SK-N-SH treated with all-trans-retinoic acid at 6 μM for 48 hours (cell line): ENCODE results near the gene STATH.

ENCODE experiments used
- ATAC-seq: fragments of 200-7000 bp; cut with Tn5 transposase; 3 replicates; pipeline ENCODE4 v1.9.1; 2020; ENCODE audit warnings: mild to moderate bottlenecking, moderate library complexity
- ARNTL ChIP-seq: fragments of 450-650 bp; formaldehyde crosslinking; IDR thresholded peaks from 2 replicates; pipeline ENCODE4 v1.5.0; 2020; ENCODE audit warnings: low read depth, mild to moderate bottlenecking, moderate library complexity, borderline replicate concordance
- BACH2 ChIP-seq: fragments of 250-450 bp; sonication (Bioruptor Pico); IDR thresholded peaks from 2 replicates; pipeline ENCODE4 v1.9.0; 2021; ENCODE audit warnings: mild to moderate bottlenecking, borderline replicate concordance
- CSDC2 ChIP-seq: fragments of 250-450 bp; sonication (Bioruptor Pico); IDR thresholded peaks from 2 replicates; pipeline ENCODE4 v1.5.0; 2020; ENCODE audit warnings: mild to moderate bottlenecking, moderate library complexity
- CSRNP3 ChIP-seq: fragments of 250-450 bp; sonication (Bioruptor Pico); IDR thresholded peaks from 2 replicates; pipeline ENCODE4 v1.5.1; 2021; ENCODE audit warnings: mild to moderate bottlenecking, moderate library complexity
- ESRRG ChIP-seq: fragments of 250-450 bp; sonication (Bioruptor Pico); IDR thresholded peaks from 2 replicates; pipeline ENCODE4 v1.6.1; 2021; ENCODE audit warnings: mild to moderate bottlenecking
- GLIS3 ChIP-seq: fragments of 250-450 bp; sonication (Bioruptor Pico); IDR thresholded peaks from 2 replicates; pipeline ENCODE4 v1.5.0; 2020; ENCODE audit warnings: mild to moderate bottlenecking, moderate library complexity
- ISL1 ChIP-seq: fragments of 250-450 bp; sonication (Bioruptor Pico); IDR thresholded peaks from 2 replicates; pipeline ENCODE4 v2.1.2; 2022; ENCODE audit warnings: mild to moderate bottlenecking, moderate library complexity
- OSR1 ChIP-seq: fragments of 250-450 bp; sonication (Bioruptor Pico); IDR thresholded peaks from 2 replicates; pipeline ENCODE4 v1.8.0; 2022; ENCODE audit warnings: moderate library complexity, mild to moderate bottlenecking, inconsistent platforms
- PPARA ChIP-seq: fragments of 250-450 bp; sonication (Bioruptor Pico); IDR thresholded peaks from 2 replicates; pipeline ENCODE4 v1.5.0; 2020; ENCODE audit warnings: mild to moderate bottlenecking, borderline replicate concordance
- RARB ChIP-seq: fragments of 250-450 bp; sonication (Bioruptor Pico); IDR thresholded peaks from 2 replicates; pipeline ENCODE4 v1.8.0; 2021; ENCODE audit warnings: mild to moderate bottlenecking, moderate library complexity
- SNAI2 ChIP-seq: fragments of 250-450 bp; sonication (Bioruptor Pico); IDR thresholded peaks from 2 replicates; pipeline ENCODE4 v1.5.0; 2020; ENCODE audit warnings: mild to moderate bottlenecking, moderate library complexity
- TCF4 ChIP-seq: fragments of 250-450 bp; sonication (Bioruptor Pico); IDR thresholded peaks from 2 replicates; pipeline ENCODE4 v1.8.0; 2021; ENCODE audit warnings: mild to moderate bottlenecking, moderate library complexity, borderline replicate concordance
- ZC3H10 ChIP-seq: fragments of 250-450 bp; sonication (Bioruptor Pico); IDR thresholded peaks from 2 replicates; pipeline ENCODE4 v1.5.1; 2021; ENCODE audit warnings: mild to moderate bottlenecking, moderate library complexity
- ZFP3 ChIP-seq: fragments of 250-450 bp; sonication (Bioruptor Pico); IDR thresholded peaks from 2 replicates; pipeline ENCODE4 v1.5.0; 2020; ENCODE audit warnings: mild to moderate bottlenecking, moderate library complexity
- ZFP30 ChIP-seq: fragments of 450-650 bp; formaldehyde crosslinking; IDR thresholded peaks from 2 replicates; pipeline ENCODE4 v1.5.0; 2022; ENCODE audit warnings: mild to moderate bottlenecking, moderate library complexity
- ZNF565 ChIP-seq: fragments of 450-650 bp; formaldehyde crosslinking; conservative IDR thresholded peaks from 2 replicates; pipeline ENCODE4 v1.5.0; 2020; ENCODE audit warnings: low read depth, mild to moderate bottlenecking, moderate library complexity
- ZNF70 ChIP-seq: fragments of 450-650 bp; formaldehyde crosslinking; IDR thresholded peaks from 2 replicates; pipeline ENCODE4 v1.5.0; 2020; ENCODE audit warnings: mild to moderate bottlenecking, moderate library complexity
- ZNF8 ChIP-seq: fragments of 450-650 bp; formaldehyde crosslinking; IDR thresholded peaks from 2 replicates; pipeline ENCODE4 v1.5.0; 2020; ENCODE audit warnings: mild to moderate bottlenecking, moderate library complexity
- TF ChIP-seq, protein P1 (sequence below): fragments of 250-450 bp; sonication (Bioruptor Pico); IDR thresholded peaks from 2 replicates; pipeline ENCODE4 v1.5.0; 2020; ENCODE audit warnings: mild to moderate bottlenecking, moderate library complexity
- TF ChIP-seq, protein P2 (sequence below): fragments of 250-450 bp; sonication (Bioruptor Pico); IDR thresholded peaks from 2 replicates; pipeline ENCODE4 v1.8.0; 2021; ENCODE audit warnings: low read depth, mild to moderate bottlenecking, moderate library complexity, borderline replicate concordance
- TF ChIP-seq, protein P3 (sequence below): fragments of 250-450 bp; sonication (Bioruptor Pico); IDR thresholded peaks from 2 replicates; pipeline ENCODE4 v1.5.1; 2020; ENCODE audit warnings: low read depth, mild to moderate bottlenecking, moderate library complexity

STATH gene

DNA sequence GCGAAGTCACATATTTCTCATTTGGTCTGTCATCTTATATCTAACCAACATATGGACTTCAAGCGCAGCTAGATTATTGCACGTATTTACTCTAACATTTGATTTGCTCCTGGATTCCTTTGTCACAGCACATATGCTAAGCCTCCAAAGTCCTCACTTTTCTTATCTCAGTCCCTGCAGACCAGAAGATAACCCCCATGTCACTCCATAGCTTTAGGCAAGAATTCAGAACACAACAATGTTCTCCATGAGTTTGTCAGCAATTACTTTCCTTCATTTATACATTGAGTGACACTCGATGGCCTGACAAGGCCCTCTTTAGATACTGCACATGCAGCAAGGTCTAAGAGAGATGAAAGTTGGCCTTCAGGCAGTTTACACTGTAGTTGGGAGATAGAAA is 4.8 kb upstream of the STATH start:
- TF ChIP-seq ZNF565 (CRISPR knock-in tag) (no peak), ZNF70 (no peak)
- no peak for ATAC-seq

GRCh38 chr4:69994782-69995181 is 984 bp upstream of the STATH start:
- TF ChIP-seq, protein P1, sequence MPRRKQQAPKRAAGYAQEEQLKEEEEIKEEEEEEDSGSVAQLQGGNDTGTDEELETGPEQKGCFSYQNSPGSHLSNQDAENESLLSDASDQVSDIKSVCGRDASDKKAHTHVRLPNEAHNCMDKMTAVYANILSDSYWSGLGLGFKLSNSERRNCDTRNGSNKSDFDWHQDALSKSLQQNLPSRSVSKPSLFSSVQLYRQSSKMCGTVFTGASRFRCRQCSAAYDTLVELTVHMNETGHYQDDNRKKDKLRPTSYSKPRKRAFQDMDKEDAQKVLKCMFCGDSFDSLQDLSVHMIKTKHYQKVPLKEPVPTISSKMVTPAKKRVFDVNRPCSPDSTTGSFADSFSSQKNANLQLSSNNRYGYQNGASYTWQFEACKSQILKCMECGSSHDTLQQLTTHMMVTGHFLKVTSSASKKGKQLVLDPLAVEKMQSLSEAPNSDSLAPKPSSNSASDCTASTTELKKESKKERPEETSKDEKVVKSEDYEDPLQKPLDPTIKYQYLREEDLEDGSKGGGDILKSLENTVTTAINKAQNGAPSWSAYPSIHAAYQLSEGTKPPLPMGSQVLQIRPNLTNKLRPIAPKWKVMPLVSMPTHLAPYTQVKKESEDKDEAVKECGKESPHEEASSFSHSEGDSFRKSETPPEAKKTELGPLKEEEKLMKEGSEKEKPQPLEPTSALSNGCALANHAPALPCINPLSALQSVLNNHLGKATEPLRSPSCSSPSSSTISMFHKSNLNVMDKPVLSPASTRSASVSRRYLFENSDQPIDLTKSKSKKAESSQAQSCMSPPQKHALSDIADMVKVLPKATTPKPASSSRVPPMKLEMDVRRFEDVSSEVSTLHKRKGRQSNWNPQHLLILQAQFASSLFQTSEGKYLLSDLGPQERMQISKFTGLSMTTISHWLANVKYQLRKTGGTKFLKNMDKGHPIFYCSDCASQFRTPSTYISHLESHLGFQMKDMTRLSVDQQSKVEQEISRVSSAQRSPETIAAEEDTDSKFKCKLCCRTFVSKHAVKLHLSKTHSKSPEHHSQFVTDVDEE (CRISPR knock-in tag), result no peak
- TF ChIP-seq SNAI2 (CRISPR knock-in tag), result no peak
- no peak for TF ChIP-seq CSDC2 (CRISPR knock-in tag)
- no peak for TF ChIP-seq CSRNP3
- no peak for TF ChIP-seq ZC3H10
- no peak for TF ChIP-seq ESRRG (CRISPR knock-in tag)
- TF ChIP-seq ZFP3 (CRISPR knock-in tag), result no peak
- no peak for TF ChIP-seq ISL1 (CRISPR knock-in tag)
- TF ChIP-seq ARNTL (CRISPR knock-in tag), result no peak
- TF ChIP-seq, protein P2, sequence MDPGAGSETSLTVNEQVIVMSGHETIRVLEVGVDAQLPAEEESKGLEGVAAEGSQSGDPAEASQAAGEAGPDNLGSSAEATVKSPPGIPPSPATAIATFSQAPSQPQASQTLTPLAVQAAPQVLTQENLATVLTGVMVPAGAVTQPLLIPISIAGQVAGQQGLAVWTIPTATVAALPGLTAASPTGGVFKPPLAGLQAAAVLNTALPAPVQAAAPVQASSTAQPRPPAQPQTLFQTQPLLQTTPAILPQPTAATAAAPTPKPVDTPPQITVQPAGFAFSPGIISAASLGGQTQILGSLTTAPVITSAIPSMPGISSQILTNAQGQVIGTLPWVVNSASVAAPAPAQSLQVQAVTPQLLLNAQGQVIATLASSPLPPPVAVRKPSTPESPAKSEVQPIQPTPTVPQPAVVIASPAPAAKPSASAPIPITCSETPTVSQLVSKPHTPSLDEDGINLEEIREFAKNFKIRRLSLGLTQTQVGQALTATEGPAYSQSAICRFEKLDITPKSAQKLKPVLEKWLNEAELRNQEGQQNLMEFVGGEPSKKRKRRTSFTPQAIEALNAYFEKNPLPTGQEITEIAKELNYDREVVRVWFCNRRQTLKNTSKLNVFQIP, result no peak
- no peak for TF ChIP-seq OSR1
- no peak for TF ChIP-seq ZNF565 (CRISPR knock-in tag)
- TF ChIP-seq RARB (CRISPR knock-in tag), result no peak
- TF ChIP-seq PPARA (CRISPR knock-in tag), result no peak
- TF ChIP-seq, protein P3, sequence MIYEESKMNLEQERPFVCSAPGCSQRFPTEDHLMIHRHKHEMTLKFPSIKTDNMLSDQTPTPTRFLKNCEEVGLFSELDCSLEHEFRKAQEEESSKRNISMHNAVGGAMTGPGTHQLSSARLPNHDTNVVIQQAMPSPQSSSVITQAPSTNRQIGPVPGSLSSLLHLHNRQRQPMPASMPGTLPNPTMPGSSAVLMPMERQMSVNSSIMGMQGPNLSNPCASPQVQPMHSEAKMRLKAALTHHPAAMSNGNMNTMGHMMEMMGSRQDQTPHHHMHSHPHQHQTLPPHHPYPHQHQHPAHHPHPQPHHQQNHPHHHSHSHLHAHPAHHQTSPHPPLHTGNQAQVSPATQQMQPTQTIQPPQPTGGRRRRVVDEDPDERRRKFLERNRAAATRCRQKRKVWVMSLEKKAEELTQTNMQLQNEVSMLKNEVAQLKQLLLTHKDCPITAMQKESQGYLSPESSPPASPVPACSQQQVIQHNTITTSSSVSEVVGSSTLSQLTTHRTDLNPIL (CRISPR knock-in tag), result no peak
- ATAC-seq, result no peak

DNA sequence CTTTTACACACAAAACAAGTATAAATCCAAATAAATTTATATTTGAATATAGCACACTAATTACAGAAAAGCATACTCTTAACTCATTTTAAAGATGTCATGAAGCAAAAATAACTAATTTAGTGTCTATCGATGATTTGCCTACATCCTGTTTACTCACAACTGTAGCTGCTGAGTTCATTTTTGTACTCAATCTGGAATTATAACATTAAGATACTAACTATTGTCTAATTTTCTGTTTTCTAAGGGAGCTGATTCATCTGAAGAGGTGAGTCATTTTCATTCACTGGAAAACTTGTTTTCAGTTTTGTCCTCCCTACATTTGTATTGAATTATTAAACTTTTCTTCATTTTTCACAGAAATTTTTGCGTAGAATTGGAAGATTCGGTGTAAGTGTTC is 3.7 kb downstream of the STATH start:
- TF ChIP-seq TCF4 (CRISPR knock-in tag) (no peak), RARB (CRISPR knock-in tag) (no peak), ZFP3 (CRISPR knock-in tag) (no peak), ZNF8 (CRISPR knock-in tag) (no peak), ZNF70 (no peak), CSDC2 (CRISPR knock-in tag) (no peak), ZFP30 (no peak), ARNTL (CRISPR knock-in tag) (no peak), ZC3H10 (no peak), ISL1 (CRISPR knock-in tag) (no peak), ESRRG (CRISPR knock-in tag) (no peak), SNAI2 (CRISPR knock-in tag) (no peak), GLIS3 (CRISPR knock-in tag) (no peak), PPARA (CRISPR knock-in tag) (no peak), CSRNP3 (no peak), BACH2 (CRISPR knock-in tag) (no peak)
- TF ChIP-seq, protein P1 (CRISPR knock-in tag), result no peak
- TF ChIP-seq, protein P3 (CRISPR knock-in tag), result no peak
- no peak for ATAC-seq
